Stomach (tissue), 9 donors: ENCODE data around the gene LSG1. TPM values are rescaled to one million over a fixed set of nuclear protein-coding genes. Genes with fewer than 3 reads are reported as not detected.
"Not testable (repeated sequence)": the region's sequence is repeated elsewhere in the genome, so short reads cannot be mapped to it uniquely, and the experiment has no call there.

ENCODE experiments used
- DNase-seq, 2 donors: peaks; one replicate each; pipeline versions ENCODE4 v3.0.0 to v3.0.0-alpha.2; 2013 to 2019
- H3K27ac ChIP-seq, 5 donors: fragments of 200-600 bp in 4 of 5; sonication (generic) in 4 of 5; one replicate each; pipeline ENCODE4 v1.5.1; 2013 to 2019; ENCODE audit warnings: mild to moderate bottlenecking in 1 of 5, moderate library complexity in 1 of 5
- H3K27me3 ChIP-seq, 3 donors: fragments of 200-600 bp; sonication (generic); one replicate each; pipeline ENCODE4 v1.5.1; 2017 to 2019; ENCODE audit warnings: mixed run types in 1 of 3
- H3K36me3 ChIP-seq, 4 donors: fragments of 200-600 bp; sonication (generic); 1 replicate in 3 of 4; 2 replicates in 1 of 4; pipeline ENCODE4 v1.5.1; 2016 to 2019
- H3K4me1 ChIP-seq, 4 donors: fragments of 200-600 bp; sonication (generic); one replicate each; pipeline ENCODE4 v1.5.1; 2016 to 2019
- H3K4me3 ChIP-seq, 4 donors: fragments of 200-600 bp; sonication (generic) in 3 of 4; one replicate each; pipeline ENCODE4 v1.5.1; 2016 to 2019; ENCODE audit warnings: mild to moderate bottlenecking in 1 of 4
- H3K9me3 ChIP-seq, 4 donors: fragments of 200-600 bp; sonication (generic); one replicate each; pipeline ENCODE4 v1.5.1; 2016 to 2019
- EP300 ChIP-seq: sonication (generic); formaldehyde crosslinking; IDR thresholded peaks from one replicate; pipeline ENCODE4 v1.6.1; 2017; ENCODE audit warnings: antibody characterized with exemption
- POLR2A ChIP-seq, 4 donors: fragments of 450-650 bp; IDR thresholded peaks; one replicate each; pipeline ENCODE4 v1.6.1; 2016; ENCODE audit warnings: antibody characterized with exemption in 4 of 4, control low read depth in 2 of 4, mild to moderate bottlenecking in 1 of 4, moderate library complexity in 1 of 4
- POLR2AphosphoS5 ChIP-seq, 3 donors: sonication (generic); formaldehyde crosslinking; IDR thresholded peaks; one replicate each; pipeline ENCODE4 v1.6.1; 2016; ENCODE audit warnings: antibody characterized with exemption in 3 of 3
- WGBS, 5 donors: extraction: QIAGEN DNeasy Blood & Tissue Kit in 3 of 5; methylation state at CpG; one replicate each; pipeline versions ENCODE4 v1.1.5 to v1.1.7; 2013 to 2018; 5-methylcytosine and 5-hydroxymethylcytosine counted together
- intact Hi-C: fragments of 100-400 bp; cut with DNase I; formaldehyde crosslinking; loops from one replicate; pipeline ENCODE4 v1.15.1; 2023; ENCODE audit warnings: low total_unique reads
- polyA plus RNA-seq, 3 donors: library from polyadenylated mRNA; stranded (reverse); fragments of 200-250 nt; gene quantifications; one replicate each; pipeline ENCODE4 v1.2.3, GENCODE V29; 2013
- total RNA-seq, 5 donors: library from RNA; depleted of rRNA; stranded (reverse); fragments of >200 nt; gene quantifications; one replicate each; pipeline versions ENCODE4 v1.1.0 to v1.2.3, GENCODE V29; 2014 to 2016
- TF ChIP-seq, protein P1 (sequence below), 7 experiments: fragments of 450-650 bp in 4 of 7; fragments of 200-600 bp in 3 of 7; sonication (generic) in 3 of 7; IDR thresholded peaks; one replicate each; pipeline ENCODE4 v1.5.1; 2016 to 2019; ENCODE audit warnings: antibody characterized with exemption in 7 of 7, control low read depth in 2 of 7, mild to moderate bottlenecking in 1 of 7
- donor health status: healthy with polysubstance abuse.
- donor health status: Bipolar disorder and iron deficiency.
- donor health status: healthy.

Gene LSG1
- total and polyA plus RNA-seq, 8 donors, result 7.2 to 240 (median 25.8) TPM

DNA sequence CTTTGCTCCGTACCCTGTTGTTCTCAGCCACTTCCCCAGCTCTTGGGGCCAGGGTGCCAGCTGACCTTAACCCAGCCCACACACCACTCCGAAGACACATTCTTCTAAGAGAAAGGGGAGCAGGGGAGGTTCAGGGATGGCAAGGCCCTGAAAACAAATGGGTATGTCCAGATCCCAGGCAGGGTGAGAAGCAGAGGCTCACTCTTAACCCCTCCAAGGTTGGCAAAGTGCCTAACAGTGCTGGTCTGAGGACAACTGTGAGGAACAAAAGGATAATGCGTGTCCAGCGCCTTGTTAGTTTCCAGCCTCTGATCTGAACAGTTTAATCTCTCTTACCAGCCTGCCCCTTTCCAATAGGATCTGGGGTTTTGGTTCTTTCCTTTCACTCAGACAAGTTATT, 40.3 kb downstream of the LSG1 start:
- no peak overlapping the region for H3K27ac ChIP-seq
- peaks cover 0 to 19% (median 8%) of the 10 kb centered on the region in 4 donors for H3K4me1 ChIP-seq
- peaks cover 0 to 28% (median 16%) of the 10 kb centered on the region in 4 donors for H3K36me3 ChIP-seq
- DNase-seq, result no peak
- no peak for TF ChIP-seq POLR2A (IDR thresholded peaks at IDR 0.05)
- TF ChIP-seq, protein P1, sequence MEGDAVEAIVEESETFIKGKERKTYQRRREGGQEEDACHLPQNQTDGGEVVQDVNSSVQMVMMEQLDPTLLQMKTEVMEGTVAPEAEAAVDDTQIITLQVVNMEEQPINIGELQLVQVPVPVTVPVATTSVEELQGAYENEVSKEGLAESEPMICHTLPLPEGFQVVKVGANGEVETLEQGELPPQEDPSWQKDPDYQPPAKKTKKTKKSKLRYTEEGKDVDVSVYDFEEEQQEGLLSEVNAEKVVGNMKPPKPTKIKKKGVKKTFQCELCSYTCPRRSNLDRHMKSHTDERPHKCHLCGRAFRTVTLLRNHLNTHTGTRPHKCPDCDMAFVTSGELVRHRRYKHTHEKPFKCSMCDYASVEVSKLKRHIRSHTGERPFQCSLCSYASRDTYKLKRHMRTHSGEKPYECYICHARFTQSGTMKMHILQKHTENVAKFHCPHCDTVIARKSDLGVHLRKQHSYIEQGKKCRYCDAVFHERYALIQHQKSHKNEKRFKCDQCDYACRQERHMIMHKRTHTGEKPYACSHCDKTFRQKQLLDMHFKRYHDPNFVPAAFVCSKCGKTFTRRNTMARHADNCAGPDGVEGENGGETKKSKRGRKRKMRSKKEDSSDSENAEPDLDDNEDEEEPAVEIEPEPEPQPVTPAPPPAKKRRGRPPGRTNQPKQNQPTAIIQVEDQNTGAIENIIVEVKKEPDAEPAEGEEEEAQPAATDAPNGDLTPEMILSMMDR (IDR thresholded peaks at IDR 0.05), result no peak
- TF ChIP-seq POLR2AphosphoS5 (IDR thresholded peaks at IDR 0.05), result no peak
- no peak for TF ChIP-seq EP300
- H3K27me3 ChIP-seq, result no peaks in the 10 kb centered on the region
- intact Hi-C loops, result no loop called here
- no peak overlapping the region for H3K4me3 ChIP-seq
- no peaks in the 10 kb centered on the region for H3K9me3 ChIP-seq
- WGBS, 5 donors, result 89 to 100% (median 96%) methylated on average over 4 of the region's 4 CpGs

DNA sequence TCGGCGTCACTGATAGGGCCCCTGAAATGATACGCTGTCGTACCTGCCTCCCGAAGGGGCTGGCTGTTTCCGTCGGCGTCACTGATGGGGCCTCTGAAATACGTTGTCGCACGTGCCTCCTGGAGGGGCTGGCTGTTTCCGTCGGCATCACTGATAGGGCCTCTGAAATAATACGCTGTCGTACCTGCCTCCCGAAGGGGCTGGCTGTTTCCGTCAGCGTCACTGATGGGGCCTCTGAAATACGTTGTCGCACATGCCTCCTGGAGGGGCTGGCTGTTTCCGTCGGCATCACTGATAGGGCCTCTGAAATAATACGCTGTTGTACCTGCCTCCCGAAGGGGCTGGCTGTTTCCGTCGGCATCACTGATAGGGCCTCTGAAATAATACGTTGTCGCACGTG, 41.3 kb downstream of the LSG1 start:
- DNase-seq, intact Hi-C loops: not testable (repeated sequence)
- 92 to 98% (median 94%) methylated on average over 19 to 28 of the region's 29 CpGs for WGBS, 5 donors

DNA sequence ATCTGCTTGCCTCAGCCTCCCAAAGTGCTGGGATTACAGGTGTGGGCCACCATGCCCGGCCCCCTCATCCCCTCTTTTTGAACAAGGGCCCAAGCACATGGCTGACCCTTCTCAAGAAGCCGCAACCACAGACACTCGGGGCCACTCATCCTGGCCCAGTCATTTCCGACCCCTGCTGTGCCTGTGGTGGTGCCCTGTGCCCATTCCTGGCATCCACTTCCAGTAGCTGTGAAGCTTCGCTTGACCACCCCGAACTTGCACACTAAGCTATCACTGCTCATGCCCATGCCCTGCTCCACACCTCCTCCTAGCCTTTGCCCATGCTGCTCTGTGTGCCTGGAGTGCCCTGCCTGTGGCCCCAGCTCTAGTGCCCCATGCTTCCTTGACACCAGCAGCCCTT, 47.0 kb downstream of the LSG1 start:
- TF ChIP-seq POLR2A (IDR thresholded peaks at IDR 0.05) (no peak), POLR2AphosphoS5 (IDR thresholded peaks at IDR 0.05) (no peak), EP300 (no peak)
- TF ChIP-seq, protein P1 (IDR thresholded peaks at IDR 0.05), result no peak
- 93 to 99% (median 96%) methylated on average over 6 of the region's 6 CpGs for WGBS, 5 donors
- H3K9me3 ChIP-seq, result no peaks in the 10 kb centered on the region
- H3K4me1 ChIP-seq, result peaks cover 0 to 5% (median 0%) of the 10 kb centered on the region in 4 donors
- no peak overlapping the region for H3K4me3 ChIP-seq
- no peak overlapping the region for H3K27ac ChIP-seq
- no peak for DNase-seq
- intact Hi-C loops, result no loop called here
- peaks cover 4 to 44% (median 38%) of the 10 kb centered on the region in 4 donors for H3K36me3 ChIP-seq
- no peaks in the 10 kb centered on the region for H3K27me3 ChIP-seq

More for the DNA sequence above, 41.3 kb downstream of the LSG1 start:
- not testable (repeated sequence) for H3K27ac ChIP-seq, H3K9me3 ChIP-seq, H3K27me3 ChIP-seq, H3K4me3 ChIP-seq
- peaks cover 4 to 36% (median 23%) of the 10 kb centered on the region in 4 donors for H3K36me3 ChIP-seq
- H3K4me1 ChIP-seq, result peaks cover 0 to 19% (median 8%) of the 10 kb centered on the region in 4 donors

DNA sequence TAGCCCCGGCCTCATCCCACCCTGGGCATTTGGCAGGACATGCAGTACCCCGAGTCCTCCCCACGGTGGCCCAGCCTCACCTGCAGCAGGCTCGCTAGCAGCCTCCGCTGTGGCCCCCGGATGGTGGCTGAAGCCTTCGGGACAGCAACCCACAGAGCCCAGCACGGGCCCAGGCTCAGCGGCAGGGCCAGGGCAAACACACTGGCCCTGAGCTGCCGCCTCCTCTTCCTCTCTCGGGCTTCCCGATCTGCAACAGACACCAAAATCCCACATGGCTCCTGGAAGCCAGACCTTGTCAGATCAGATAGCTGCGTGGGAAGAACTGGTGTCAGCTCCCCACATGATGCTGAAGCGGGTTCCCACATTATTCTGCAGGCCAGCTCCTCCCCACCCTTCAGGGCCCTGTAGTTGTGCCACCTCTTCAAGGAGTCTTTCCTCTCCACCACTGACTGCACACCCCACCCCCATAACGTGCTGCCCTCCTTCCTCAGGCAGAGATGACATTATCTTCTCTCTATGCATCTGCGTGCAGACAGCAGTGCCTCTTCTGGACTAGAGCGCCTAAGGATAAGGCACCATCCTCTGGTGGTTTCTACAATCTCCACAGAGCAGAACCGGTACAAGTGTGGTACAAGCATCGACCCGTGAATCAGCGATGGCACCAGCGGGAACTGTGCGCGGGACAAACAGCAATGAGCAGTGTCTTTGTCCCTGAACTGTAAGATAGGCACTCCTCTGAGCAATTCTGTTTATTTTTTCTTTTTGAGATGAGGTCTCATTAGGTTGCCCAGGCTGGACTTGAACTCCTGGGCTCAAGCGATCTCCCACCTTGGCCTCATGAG, 48.3 kb downstream of the LSG1 start:
- no peaks in the 10 kb centered on the region for H3K9me3 ChIP-seq
- TF ChIP-seq, protein P1 (IDR thresholded peaks at IDR 0.05), result no peak
- TF ChIP-seq POLR2A (IDR thresholded peaks at IDR 0.05), result no peak
- no peak for TF ChIP-seq POLR2AphosphoS5 (IDR thresholded peaks at IDR 0.05)
- TF ChIP-seq EP300, result no peak
- DNase-seq, result no peak
- no peak overlapping the region for H3K27ac ChIP-seq
- H3K27me3 ChIP-seq, result no peaks in the 10 kb centered on the region
- peaks cover 0 to 5% (median 0%) of the 10 kb centered on the region in 4 donors for H3K4me1 ChIP-seq
- 91 to 95% (median 94%) methylated on average over 15 to 25 of the region's 25 CpGs for WGBS, 5 donors
- intact Hi-C loops, result no loop called here
- H3K36me3 ChIP-seq, result peaks cover 4 to 40% (median 38%) of the 10 kb centered on the region in 4 donors
- no peak overlapping the region for H3K4me3 ChIP-seq
